Activated CD8-positive, alpha-beta memory T cell treated with anti-CD3 and anti-CD28 coated beads, Interleukin-2, amount 50 U/mL, for 1 hour (primary cell): ENCODE results near the gene FGF18.
"Not testable (repeated sequence)": the region's sequence is repeated elsewhere in the genome, so short reads cannot be mapped to it uniquely, and the experiment has no call there.

ENCODE experiments used
- DNase-seq: peaks from one replicate; pipeline ENCODE4 v3.0.0-alpha.2; 2020; ENCODE audit errors: extremely low read depth

Gene FGF18

GRCh38 chr5:171400169-171400568, 19.3 kb upstream of the FGF18 start:
- DNase-seq = no peak

GRCh38 chr5:171401167-171401947, 18.1 kb upstream of the FGF18 start:
- DNase-seq = no peak

GRCh38 chr5:171402751-171403150, 16.7 kb upstream of the FGF18 start:
- not testable (repeated sequence) for DNase-seq

GRCh38 chr5:171405615-171406014, 13.8 kb upstream of the FGF18 start:
- no peak for DNase-seq

GRCh38 chr5:171407234-171407633, 12.2 kb upstream of the FGF18 start:
- no peak for DNase-seq

GRCh38 chr5:171409164-171410136, 10.0 kb upstream of the FGF18 start:
- DNase-seq = no peak

GRCh38 chr5:171410181-171410580, 9.3 kb upstream of the FGF18 start:
- no peak for DNase-seq

GRCh38 chr5:171412186-171412585, 7.3 kb upstream of the FGF18 start:
- no peak for DNase-seq

GRCh38 chr5:171413153-171413910, 6.1 kb upstream of the FGF18 start:
- DNase-seq = no peak

- not testable (repeated sequence) for DNase-seq
Observed at GRCh38 chr5:171413993-171414392, 5.5 kb upstream of the FGF18 start.

- no peak for DNase-seq
Observed at GRCh38 chr5:171415115-171415730, 4.2 kb upstream of the FGF18 start.

- DNase-seq = no peak
Observed at GRCh38 chr5:171416160-171417049, 3.0 kb upstream of the FGF18 start.

GRCh38 chr5:171418316-171418981, 998 bp upstream of the FGF18 start:
- no peak for DNase-seq

- DNase-seq = no peak
Observed at GRCh38 chr5:171419688-171420430, 412 bp downstream of the FGF18 start.

GRCh38 chr5:171420431-171421241, 1.2 kb downstream of the FGF18 start:
- DNase-seq = no peak

GRCh38 chr5:171421331-171422262, 2.1 kb downstream of the FGF18 start:
- no peak for DNase-seq

- no peak for DNase-seq
Observed at GRCh38 chr5:171422495-171422894, 3.0 kb downstream of the FGF18 start.
